ENCODE data around the gene ZC3H4. TPM values are rescaled to one million over a fixed set of nuclear protein-coding genes. Genes with fewer than 3 reads are reported as not detected.
A peak's percentile ranks its signal among the peaks of the same experiment; 100 is the strongest.

Gene ZC3H4
- total and polyA plus RNA-seq, 2 of the 8 experiments (the other 6 are each of a cell fraction or from before 2014, with no cell fraction given): 6.6 to 92.0 TPM

GRCh38 chr19:47096721-47097120, 16.9 kb downstream of the ZC3H4 start:
- Histone ChIP-seq H3K27ac (ENCODE audit: low read depth, low read length) (no peak overlapping the region), H2BK12ac (ENCODE audit: low read depth, low read length) (no peak overlapping the region), H4K20me1 (replicated peaks in 1 of 2; ENCODE audit: control insufficient read depth in 1 of 2, insufficient read depth in 2 of 2, low read length in 2 of 2) (peaks cover 15 to 18% of the 10 kb centered on the region in 2 experiments), H3K18ac (ENCODE audit: extremely low read depth, low read length) (no peak overlapping the region), H3K27me3 (replicated peaks in 1 of 4; ENCODE audit: control insufficient read depth in 3 of 4, extremely low read depth in 1 of 4, insufficient read depth in 3 of 4, low read length in 3 of 4) (no peaks in the 10 kb centered on the region; a peak in 1 of 7 replicates), H2BK120ac (replicated peaks; ENCODE audit: low read depth, low read length) (no peak overlapping the region), H3K36me3 (ENCODE audit: control insufficient read depth in 2 of 4, insufficient read depth in 4 of 4, low read length in 3 of 4) (peaks cover 4 to 29% (median 11%) of the 10 kb centered on the region in 4 experiments; a peak in 7 of 8 replicates), H2BK5ac (ENCODE audit: low read depth, low read length) (peak overlapping the region; percentile 66; the same call in 1 of the 2 replicates), H3K23ac (ENCODE audit: insufficient read length) (no peak overlapping the region), H3K4ac (replicated peaks; ENCODE audit: insufficient read length, low read depth, low read length) (no peak overlapping the region), H3K4me1 (replicated peaks in 1 of 4; ENCODE audit: control insufficient read depth in 3 of 4, insufficient read depth in 4 of 4, low read length in 3 of 4) (peaks cover 2 to 8% (median 4%) of the 10 kb centered on the region in 4 experiments; a peak in 3 of 7 replicates), H3K23me2 (ENCODE audit: low read depth, low read length) (no peaks in the 10 kb centered on the region), H3K79me2 (ENCODE audit: control insufficient read depth in 1 of 2, insufficient read depth in 2 of 2, low read length in 2 of 2) (peaks cover 7 to 72% of the 10 kb centered on the region in 2 experiments), H3K9ac (replicated peaks in 1 of 4; ENCODE audit: extremely low read depth in 1 of 4, low read depth in 3 of 4, low read length in 3 of 4) (no peak overlapping the region; a peak in 1 of 7 replicates), H3K4me2 (ENCODE audit: insufficient read depth in 1 of 2, low read depth in 2 of 2, low read length in 2 of 2) (no peak overlapping the region), H2AK5ac (ENCODE audit: low read depth, low read length) (no peak overlapping the region), H3K79me1 (ENCODE audit: low read depth, low read length) (peaks cover 18% of the 10 kb centered on the region), H2BK15ac (ENCODE audit: low read length) (no peak overlapping the region), H3K14ac (ENCODE audit: insufficient read length) (no peak overlapping the region), H2AFZ (ENCODE audit: low read length) (no peak overlapping the region), H4K91ac (replicated peaks; ENCODE audit: insufficient read length, low read length) (no peak overlapping the region), H2BK20ac (ENCODE audit: low read length) (no peak overlapping the region), H3K56ac (replicated peaks; ENCODE audit: insufficient read length, low read depth, low read length) (no peak overlapping the region), H3K4me3 (ENCODE audit: extremely low read depth in 1 of 4, insufficient read depth in 2 of 4, low read depth in 3 of 4, low read length in 4 of 4) (no peak overlapping the region), H3K9me3 (ENCODE audit: insufficient read depth in 2 of 2, low read depth in 1 of 2, low read length in 1 of 2) (no peaks in the 10 kb centered on the region), H4K5ac (ENCODE audit: insufficient read length, low read depth, low read length) (no peak overlapping the region), H4K8ac (ENCODE audit: extremely low read depth, insufficient read depth, low read length) (no peak overlapping the region)
- ChIA-PET CTCF (ENCODE audit: partially characterized antibody) (interaction anchor here (1.0 to 4.7 kb wide), 4 partner anchors 14 to 148 kb away, joined by 3 to 32 read pairs (median 6); no protein-coding TSS in a partner anchor), POLR2A (ENCODE audit: partially characterized antibody) (interaction anchor here (0.7 to 13.8 kb wide), 6 partner anchors 11 to 36 kb away, joined by 3 to 209 read pairs (median 8); partner anchors contain the start of gene ZC3H4)
- FAIRE-seq: no peak
- DNase-seq (ENCODE audit: low read depth in 1 of 2, low spot score in 2 of 2): no peak
- 96% methylated on average over 9 of the region's 9 CpGs; no CpG with 5 or more reads in 1 of the 2 experiments for whole genome bisulfite sequencing, 2 experiments (ENCODE audit: extremely low coverage in 1 of 2, insufficient coverage in 1 of 2, insufficient read length in 1 of 2, insufficient replicate concordance in 2 of 2, low coverage in 1 of 2, low lambda C conversion rate in 2 of 2, missing lambda C conversion rate in 1 of 2)
- TF ChIP-seq KDM5A (IDR thresholded peaks at IDR 0.05; ENCODE audit: low read length) (no peak), NANOG (IDR thresholded peaks at IDR 0.05; ENCODE audit: insufficient read depth, low read depth, low read length, poor library complexity, severe bottlenecking) (no peak), E2F6 (IDR thresholded peaks at IDR 0.05) (no peak), POU5F1 (IDR thresholded peaks at IDR 0.05; ENCODE audit: low read depth, low read length) (no peak), SIRT6 (IDR thresholded peaks at IDR 0.05; ENCODE audit: low read length) (no peak), CEBPB (IDR thresholded peaks at IDR 0.05; ENCODE audit: low read depth, low read length) (no peak), ATF3 (IDR thresholded peaks at IDR 0.05; ENCODE audit: insufficient read depth, low read depth, low read length) (no peak), MAFK (IDR thresholded peaks at IDR 0.05; ENCODE audit: low read depth, low read length) (no peak), KDM1A (IDR thresholded peaks at IDR 0.05; ENCODE audit: borderline replicate concordance, low read length) (no peak), BRCA1 (IDR thresholded peaks at IDR 0.05; ENCODE audit: low read depth, low read length) (no peak), RFX5 (IDR thresholded peaks at IDR 0.05; ENCODE audit: borderline replicate concordance, low read depth, low read length) (no peak), CBX5 (IDR thresholded peaks at IDR 0.05; ENCODE audit: low read depth, low read length) (no peak), NRF1 (IDR thresholded peaks at IDR 0.05; ENCODE audit: low read depth, low read length) (no peak)
